ENCODE data around the gene LRFN2. TPM values are rescaled to one million over a fixed set of nuclear protein-coding genes. Genes with fewer than 3 reads are reported as not detected.

Gene LRFN2
- total RNA-seq, 1 donor from 2014 or later: 0.35 TPM

- no peak overlapping the region for H3K27ac Mint-ChIP-seq
- H3K4me3 Mint-ChIP-seq: no peak overlapping the region
- H3K4me1 Mint-ChIP-seq: peaks cover 11% of the 10 kb centered on the region
- H3K36me3 Mint-ChIP-seq (ENCODE audit: low read depth): no peaks in the 10 kb centered on the region
- no peak for DNase-seq
- H3K9me3 Mint-ChIP-seq: no peaks in the 10 kb centered on the region
- intact Hi-C loops (cut with micrococcal nuclease): no loop called here
- peaks cover 3% of the 10 kb centered on the region for H3K27me3 Mint-ChIP-seq
These were observed 76.7 kb downstream of the LRFN2 start for GRCh38 chr6:40510442-40510841.

- Mint-ChIP-seq H3K27me3 (peaks cover 3% of the 10 kb centered on the region), H3K27ac (no peak overlapping the region), H3K36me3 (ENCODE audit: low read depth) (no peaks in the 10 kb centered on the region), H3K4me1 (peaks cover 11% of the 10 kb centered on the region), H3K9me3 (no peaks in the 10 kb centered on the region), H3K4me3 (no peak overlapping the region)
- intact Hi-C loops (cut with micrococcal nuclease): no loop called here
- DNase-seq: no peak
These were observed 77.4 kb downstream of the LRFN2 start for GRCh38 chr6:40509716-40510260.

- intact Hi-C loops (cut with micrococcal nuclease): no loop called here
- DNase-seq: peak; percentile 61
- Mint-ChIP-seq H3K27ac (no peak overlapping the region), H3K27me3 (peaks cover 3% of the 10 kb centered on the region), H3K36me3 (ENCODE audit: low read depth) (no peaks in the 10 kb centered on the region), H3K4me3 (no peak overlapping the region), H3K9me3 (no peaks in the 10 kb centered on the region), H3K4me1 (peaks cover 14% of the 10 kb centered on the region)
These were observed 78.1 kb downstream of the LRFN2 start for GRCh38 chr6:40509086-40509485.

GRCh38 chr6:40506954-40507353, 80.2 kb downstream of the LRFN2 start:
- Mint-ChIP-seq H3K4me3 (no peak overlapping the region), H3K27me3 (peaks cover 8% of the 10 kb centered on the region), H3K36me3 (ENCODE audit: low read depth) (no peaks in the 10 kb centered on the region), H3K27ac (no peak overlapping the region), H3K9me3 (no peaks in the 10 kb centered on the region), H3K4me1 (peaks cover 14% of the 10 kb centered on the region)
- intact Hi-C loops (cut with micrococcal nuclease): no loop called here
- DNase-seq: no peak

- no peaks in the 10 kb centered on the region for H3K9me3 Mint-ChIP-seq
- no peak for DNase-seq
- intact Hi-C loops (cut with micrococcal nuclease): no loop called here
- peaks cover 12% of the 10 kb centered on the region for H3K27me3 Mint-ChIP-seq
- no peak overlapping the region for H3K4me3 Mint-ChIP-seq
- H3K4me1 Mint-ChIP-seq: peaks cover 9% of the 10 kb centered on the region
- H3K36me3 Mint-ChIP-seq (ENCODE audit: low read depth): no peaks in the 10 kb centered on the region
- H3K27ac Mint-ChIP-seq: no peak overlapping the region
These were observed 81.9 kb downstream of the LRFN2 start for GRCh38 chr6:40505191-40505810.

GRCh38 chr6:40504274-40504673, 82.9 kb downstream of the LRFN2 start:
- DNase-seq: no peak
- Mint-ChIP-seq H3K4me1 (peaks cover 8% of the 10 kb centered on the region), H3K4me3 (no peak overlapping the region), H3K36me3 (ENCODE audit: low read depth) (no peaks in the 10 kb centered on the region), H3K27ac (no peak overlapping the region), H3K9me3 (no peaks in the 10 kb centered on the region), H3K27me3 (peaks cover 14% of the 10 kb centered on the region)
- intact Hi-C loops (cut with micrococcal nuclease): no loop called here

GRCh38 chr6:40500227-40500626, 86.9 kb downstream of the LRFN2 start:
- no peak overlapping the region for H3K4me3 Mint-ChIP-seq

GRCh38 chr6:40499215-40499614, 87.9 kb downstream of the LRFN2 start:
- DNase-seq: no peak
- Mint-ChIP-seq H3K9me3 (no peaks in the 10 kb centered on the region), H3K27me3 (peaks cover 14% of the 10 kb centered on the region), H3K27ac (no peak overlapping the region), H3K36me3 (ENCODE audit: low read depth) (no peaks in the 10 kb centered on the region), H3K4me1 (peaks cover 1% of the 10 kb centered on the region), H3K4me3 (no peak overlapping the region)
- intact Hi-C loops (cut with micrococcal nuclease): no loop called here

More at GRCh38 chr6:40500227-40500626, 86.9 kb downstream of the LRFN2 start:
- H3K27me3 Mint-ChIP-seq: peaks cover 14% of the 10 kb centered on the region
- DNase-seq: no peak
- no peak overlapping the region for H3K27ac Mint-ChIP-seq
- H3K9me3 Mint-ChIP-seq: no peaks in the 10 kb centered on the region
- H3K36me3 Mint-ChIP-seq (ENCODE audit: low read depth): no peaks in the 10 kb centered on the region
- peaks cover 2% of the 10 kb centered on the region for H3K4me1 Mint-ChIP-seq
- intact Hi-C loops (cut with micrococcal nuclease): no loop called here

GRCh38 chr6:40498148-40498547, 89.0 kb downstream of the LRFN2 start:
- intact Hi-C loops (cut with micrococcal nuclease): no loop called here
- Mint-ChIP-seq H3K9me3 (no peaks in the 10 kb centered on the region), H3K4me3 (no peak overlapping the region), H3K4me1 (no peaks in the 10 kb centered on the region), H3K27ac (no peak overlapping the region), H3K27me3 (peaks cover 9% of the 10 kb centered on the region), H3K36me3 (ENCODE audit: low read depth) (no peaks in the 10 kb centered on the region)
- DNase-seq: no peak

- H3K4me3 Mint-ChIP-seq: no peak overlapping the region
- DNase-seq: no peak
- no peaks in the 10 kb centered on the region for H3K36me3 Mint-ChIP-seq (ENCODE audit: low read depth)
- no peak overlapping the region for H3K27ac Mint-ChIP-seq
- intact Hi-C loops (cut with micrococcal nuclease): no loop called here
- no peaks in the 10 kb centered on the region for H3K4me1 Mint-ChIP-seq
- H3K9me3 Mint-ChIP-seq: no peaks in the 10 kb centered on the region
- H3K27me3 Mint-ChIP-seq: peaks cover 16% of the 10 kb centered on the region
These were observed 95.0 kb downstream of the LRFN2 start for GRCh38 chr6:40492187-40492586.

- Mint-ChIP-seq H3K27me3 (peaks cover 22% of the 10 kb centered on the region), H3K4me1 (no peaks in the 10 kb centered on the region), H3K9me3 (no peaks in the 10 kb centered on the region), H3K27ac (no peak overlapping the region), H3K36me3 (ENCODE audit: low read depth) (no peaks in the 10 kb centered on the region), H3K4me3 (no peak overlapping the region)
- intact Hi-C loops (cut with micrococcal nuclease): no loop called here
- no peak for DNase-seq
These were observed 96.7 kb downstream of the LRFN2 start for GRCh38 chr6:40490508-40490907.

GRCh38 chr6:40489798-40490197, 97.4 kb downstream of the LRFN2 start:
- H3K9me3 Mint-ChIP-seq: no peaks in the 10 kb centered on the region
- intact Hi-C loops (cut with micrococcal nuclease): no loop called here
- H3K27me3 Mint-ChIP-seq: peaks cover 26% of the 10 kb centered on the region
- H3K27ac Mint-ChIP-seq: no peak overlapping the region
- no peaks in the 10 kb centered on the region for H3K36me3 Mint-ChIP-seq (ENCODE audit: low read depth)
- H3K4me1 Mint-ChIP-seq: peaks cover 4% of the 10 kb centered on the region
- H3K4me3 Mint-ChIP-seq: no peak overlapping the region
- DNase-seq: no peak

GRCh38 chr6:40486576-40486975, 100.6 kb downstream of the LRFN2 start:
- intact Hi-C loops (cut with micrococcal nuclease): no loop called here
- Mint-ChIP-seq H3K27ac (no peak overlapping the region), H3K36me3 (ENCODE audit: low read depth) (no peaks in the 10 kb centered on the region), H3K27me3 (peaks cover 31% of the 10 kb centered on the region), H3K9me3 (no peaks in the 10 kb centered on the region), H3K4me1 (peaks cover 9% of the 10 kb centered on the region), H3K4me3 (no peak overlapping the region)
- no peak for DNase-seq

- DNase-seq: no peak
- intact Hi-C loops (cut with micrococcal nuclease): no loop called here
- H3K4me3 Mint-ChIP-seq: no peak overlapping the region
- H3K27ac Mint-ChIP-seq: no peak overlapping the region
- H3K9me3 Mint-ChIP-seq: no peaks in the 10 kb centered on the region
- no peaks in the 10 kb centered on the region for H3K36me3 Mint-ChIP-seq (ENCODE audit: low read depth)
- H3K4me1 Mint-ChIP-seq: peaks cover 9% of the 10 kb centered on the region
- peaks cover 30% of the 10 kb centered on the region for H3K27me3 Mint-ChIP-seq
These were observed 101.4 kb downstream of the LRFN2 start for GRCh38 chr6:40485795-40486194.

- Mint-ChIP-seq H3K36me3 (ENCODE audit: low read depth) (no peaks in the 10 kb centered on the region), H3K4me1 (peaks cover 9% of the 10 kb centered on the region), H3K9me3 (no peaks in the 10 kb centered on the region), H3K27me3 (peaks cover 29% of the 10 kb centered on the region), H3K27ac (no peak overlapping the region), H3K4me3 (no peak overlapping the region)
- no peak for DNase-seq
- intact Hi-C loops (cut with micrococcal nuclease): no loop called here
These were observed 101.9 kb downstream of the LRFN2 start for GRCh38 chr6:40485300-40485699.
